Stomach (tissue), 9 donors: Measurements from ENCODE around the gene MAP3K2. TPM values are rescaled to one million over a fixed set of nuclear protein-coding genes. Genes with fewer than 3 reads are reported as not detected.

ENCODE experiments used
- DNase-seq, 2 donors: peaks; one replicate each; pipeline versions ENCODE4 v3.0.0 to v3.0.0-alpha.2; 2013 to 2019
- H3K27ac ChIP-seq, 5 donors: fragments of 200-600 bp in 4 of 5; sonication (generic) in 4 of 5; one replicate each; pipeline ENCODE4 v1.5.1; 2013 to 2019; ENCODE audit warnings: mild to moderate bottlenecking in 1 of 5, moderate library complexity in 1 of 5
- H3K27me3 ChIP-seq, 3 donors: fragments of 200-600 bp; sonication (generic); one replicate each; pipeline ENCODE4 v1.5.1; 2017 to 2019; ENCODE audit warnings: mixed run types in 1 of 3
- H3K36me3 ChIP-seq, 4 donors: fragments of 200-600 bp; sonication (generic); 1 replicate in 3 of 4; 2 replicates in 1 of 4; pipeline ENCODE4 v1.5.1; 2016 to 2019
- H3K4me1 ChIP-seq, 4 donors: fragments of 200-600 bp; sonication (generic); one replicate each; pipeline ENCODE4 v1.5.1; 2016 to 2019
- H3K4me3 ChIP-seq, 4 donors: fragments of 200-600 bp; sonication (generic) in 3 of 4; one replicate each; pipeline ENCODE4 v1.5.1; 2016 to 2019; ENCODE audit warnings: mild to moderate bottlenecking in 1 of 4
- H3K9me3 ChIP-seq, 4 donors: fragments of 200-600 bp; sonication (generic); one replicate each; pipeline ENCODE4 v1.5.1; 2016 to 2019
- EP300 ChIP-seq: sonication (generic); formaldehyde crosslinking; IDR thresholded peaks from one replicate; pipeline ENCODE4 v1.6.1; 2017; ENCODE audit warnings: antibody characterized with exemption
- POLR2A ChIP-seq, 4 donors: fragments of 450-650 bp; IDR thresholded peaks; one replicate each; pipeline ENCODE4 v1.6.1; 2016; ENCODE audit warnings: antibody characterized with exemption in 4 of 4, control low read depth in 2 of 4, mild to moderate bottlenecking in 1 of 4, moderate library complexity in 1 of 4
- POLR2AphosphoS5 ChIP-seq, 3 donors: sonication (generic); formaldehyde crosslinking; IDR thresholded peaks; one replicate each; pipeline ENCODE4 v1.6.1; 2016; ENCODE audit warnings: antibody characterized with exemption in 3 of 3
- WGBS, 5 donors: extraction: QIAGEN DNeasy Blood & Tissue Kit in 3 of 5; methylation state at CpG; one replicate each; pipeline versions ENCODE4 v1.1.5 to v1.1.7; 2013 to 2018; 5-methylcytosine and 5-hydroxymethylcytosine counted together
- intact Hi-C: fragments of 100-400 bp; cut with DNase I; formaldehyde crosslinking; loops from one replicate; pipeline ENCODE4 v1.15.1; 2023; ENCODE audit warnings: low total_unique reads
- polyA plus RNA-seq, 3 donors: library from polyadenylated mRNA; stranded (reverse); fragments of 200-250 nt; gene quantifications; one replicate each; pipeline ENCODE4 v1.2.3, GENCODE V29; 2013
- small RNA-seq, 4 donors: library from RNA; depleted of rRNA; stranded (forward); fragments of <200 nt; gene quantifications; one replicate each; pipeline ENCODE3, GENCODE V24; 2016
- total RNA-seq, 5 donors: library from RNA; depleted of rRNA; stranded (reverse); fragments of >200 nt; gene quantifications; one replicate each; pipeline versions ENCODE4 v1.1.0 to v1.2.3, GENCODE V29; 2014 to 2016
- donor health status: healthy with polysubstance abuse.
- donor health status: Bipolar disorder and iron deficiency.
- donor health status: healthy.

The MAP3K2 gene
- total and polyA plus RNA-seq, 8 donors: 3.8 to 141 (median 55.6) TPM

GRCh38 chr2:127254386-127254981 is 133.3 kb downstream of the MAP3K2 start:
- intact Hi-C loops: no loop called here
- Histone ChIP-seq H3K27ac (no peak overlapping the region), H3K36me3 (peaks cover 21 to 42% (median 39%) of the 10 kb centered on the region in 4 donors), H3K27me3 (no peaks in the 10 kb centered on the region), H3K4me3 (no peak overlapping the region), H3K4me1 (no peaks in the 10 kb centered on the region), H3K9me3 (no peaks in the 10 kb centered on the region)
- 61 to 75% (median 71%) methylated on average over 7 of the region's 7 CpGs for WGBS, 5 donors
- TF ChIP-seq POLR2A (IDR thresholded peaks at IDR 0.05) (no peak), POLR2AphosphoS5 (IDR thresholded peaks at IDR 0.05) (no peak), EP300 (no peak)
- DNase-seq: no peak

Small RNA genes lying within 50 kb of the gene (small RNA-seq; reads per million reads assigned to genes)
- 0 reads per million in 4 donors for gene MIR4783
- 0 reads per million in 4 donors for gene RNU6-1147P

Other genes starting within 250 kb of the MAP3K2 start
- gene CYP27C1, start 167.7 kb downstream of the MAP3K2 start, total RNA-seq: 1 to 10 TPM in 1 of 5 donors, not detected in 4; 3.5 TPM
- under 1 TPM; 0.25 to 0.50 (median 0.31) TPM for gene CYP27C1, start 167.7 kb downstream of the MAP3K2 start, polyA plus RNA-seq
- 100 to 1,000 TPM in 1 of 5 donors, 10 to 100 TPM in 4; 16.5 to 103 (median 47.0) TPM for gene ERCC3, start 93.8 kb downstream of the MAP3K2 start, total RNA-seq
- gene ERCC3, start 93.8 kb downstream of the MAP3K2 start, polyA plus RNA-seq: 10 to 100 TPM; 18.8 to 22.2 (median 21.1) TPM
- 1 to 10 TPM in 4 of 5 donors, not detected in 1; 1.2 to 6.8 (median 4.5) TPM for gene PROC, start 30.5 kb upstream of the MAP3K2 start, total RNA-seq
- 1 to 10 TPM; 2.1 to 5.0 (median 4.6) TPM for gene PROC, start 30.5 kb upstream of the MAP3K2 start, polyA plus RNA-seq
- gene IWS1, start 138.5 kb upstream of the MAP3K2 start, total RNA-seq: 100 to 1,000 TPM in 2 of 5 donors, 10 to 100 TPM in 3; 27.4 to 145 (median 92.2) TPM
- 10 to 100 TPM; 18.7 to 20.7 (median 20.6) TPM for gene IWS1, start 138.5 kb upstream of the MAP3K2 start, polyA plus RNA-seq
- gene MYO7B, start 147.7 kb upstream of the MAP3K2 start, total RNA-seq: 100 to 1,000 TPM in 1 of 5 donors, 1 to 10 TPM in 1, under 1 TPM in 1, not detected in 2; under 0.01 to 155 (median 2.8) TPM
- gene MYO7B, start 147.7 kb upstream of the MAP3K2 start, polyA plus RNA-seq: under 1 TPM; 0.31 to 0.50 (median 0.46) TPM